WTC11 (cell line): Measurements from ENCODE around the gene GAS2.

Source experiments
- ATF1 ChIP-seq: sonication (generic); formaldehyde crosslinking; IDR thresholded peaks from 2 replicates; pipeline ENCODE4 v1.8.1; 2023; ENCODE audit warnings: mild to moderate bottlenecking, moderate library complexity, missing genetic modification reagents
- HMGXB4 ChIP-seq: sonication (generic); formaldehyde crosslinking; IDR thresholded peaks from 2 replicates; pipeline ENCODE4 v1.8.1; 2023; ENCODE audit warnings: mild to moderate bottlenecking, moderate library complexity, missing genetic modification reagents
- MLX ChIP-seq: sonication (generic); formaldehyde crosslinking; IDR thresholded peaks from 2 replicates; pipeline ENCODE4 v1.8.1; 2023; ENCODE audit warnings: mild to moderate bottlenecking, missing genetic modification reagents, moderate library complexity
- MXD4 ChIP-seq: fragments of 250-450 bp; sonication (Bioruptor Pico); IDR thresholded peaks from 2 replicates; pipeline ENCODE4 v1.8.0; 2021; ENCODE audit warnings: mild to moderate bottlenecking, moderate library complexity, borderline replicate concordance
- NFATC4 ChIP-seq: fragments of 250-450 bp; sonication (Bioruptor Pico); IDR thresholded peaks from 2 replicates; pipeline ENCODE4 v1.9.0; 2021; ENCODE audit warnings: mild to moderate bottlenecking
- TF ChIP-seq, protein P1 (sequence below): fragments of 200-600 bp; IDR thresholded peaks from 2 replicates; pipeline ENCODE4 v1.8.0; 2022; ENCODE audit warnings: antibody characterized with exemption
- TF ChIP-seq, protein P2 (sequence below): sonication (generic); formaldehyde crosslinking; conservative IDR thresholded peaks from 2 replicates; pipeline ENCODE4 v1.8.1; 2022; ENCODE audit warnings: mild to moderate bottlenecking, missing genetic modification reagents

- no peak for TF ChIP-seq MLX (CRISPR knock-in tag)
- no peak for TF ChIP-seq HMGXB4 (CRISPR knock-in tag)
- TF ChIP-seq, protein P1, sequence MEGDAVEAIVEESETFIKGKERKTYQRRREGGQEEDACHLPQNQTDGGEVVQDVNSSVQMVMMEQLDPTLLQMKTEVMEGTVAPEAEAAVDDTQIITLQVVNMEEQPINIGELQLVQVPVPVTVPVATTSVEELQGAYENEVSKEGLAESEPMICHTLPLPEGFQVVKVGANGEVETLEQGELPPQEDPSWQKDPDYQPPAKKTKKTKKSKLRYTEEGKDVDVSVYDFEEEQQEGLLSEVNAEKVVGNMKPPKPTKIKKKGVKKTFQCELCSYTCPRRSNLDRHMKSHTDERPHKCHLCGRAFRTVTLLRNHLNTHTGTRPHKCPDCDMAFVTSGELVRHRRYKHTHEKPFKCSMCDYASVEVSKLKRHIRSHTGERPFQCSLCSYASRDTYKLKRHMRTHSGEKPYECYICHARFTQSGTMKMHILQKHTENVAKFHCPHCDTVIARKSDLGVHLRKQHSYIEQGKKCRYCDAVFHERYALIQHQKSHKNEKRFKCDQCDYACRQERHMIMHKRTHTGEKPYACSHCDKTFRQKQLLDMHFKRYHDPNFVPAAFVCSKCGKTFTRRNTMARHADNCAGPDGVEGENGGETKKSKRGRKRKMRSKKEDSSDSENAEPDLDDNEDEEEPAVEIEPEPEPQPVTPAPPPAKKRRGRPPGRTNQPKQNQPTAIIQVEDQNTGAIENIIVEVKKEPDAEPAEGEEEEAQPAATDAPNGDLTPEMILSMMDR = no peak
- TF ChIP-seq, protein P2, sequence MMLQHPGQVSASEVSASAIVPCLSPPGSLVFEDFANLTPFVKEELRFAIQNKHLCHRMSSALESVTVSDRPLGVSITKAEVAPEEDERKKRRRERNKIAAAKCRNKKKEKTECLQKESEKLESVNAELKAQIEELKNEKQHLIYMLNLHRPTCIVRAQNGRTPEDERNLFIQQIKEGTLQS (CRISPR knock-in tag) = no peak
- no peak for TF ChIP-seq NFATC4 (CRISPR knock-in tag)
- no peak for TF ChIP-seq ATF1 (CRISPR knock-in tag)
- no peak for TF ChIP-seq MXD4
These were observed 132.5 kb downstream of the GAS2 start for GRCh38 chr11:22798901-22799300.
